ENCODE measurements around the gene SCTR.
"Not testable (repeated sequence)": the region's sequence is repeated elsewhere in the genome, so short reads cannot be mapped to it uniquely, and the experiment has no call there.

The SCTR gene

GRCh38 chr2:119415630-119416029 lies 108.7 kb downstream of the SCTR start:
- no peak for DNase-seq (ENCODE audit: low read depth, low spot score)

DNA sequence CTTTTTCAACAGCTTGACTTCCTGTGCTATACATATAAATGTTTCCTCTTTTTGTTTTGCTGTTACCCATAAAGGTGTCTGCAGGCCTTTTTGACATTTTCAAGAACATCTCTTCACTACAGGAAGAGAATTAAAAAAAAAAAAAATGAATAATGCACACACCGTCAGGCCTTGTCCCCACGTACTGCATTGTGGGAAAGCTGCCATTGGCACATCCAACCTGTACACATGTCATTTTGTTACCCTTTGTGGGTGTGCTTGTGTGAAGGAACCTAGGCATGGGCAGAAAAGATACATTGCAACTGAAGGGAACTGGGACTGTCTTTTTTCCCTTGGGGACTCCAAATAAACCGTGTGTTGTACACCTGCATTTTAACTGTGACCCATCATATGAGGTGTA lies 109.4 kb downstream of the SCTR start:
- no peak for DNase-seq (ENCODE audit: low read depth, low spot score)

- DNase-seq (ENCODE audit: low read depth, low spot score): no peak
These were observed 114.8 kb downstream of the SCTR start for GRCh38 chr2:119409506-119409905.

DNA sequence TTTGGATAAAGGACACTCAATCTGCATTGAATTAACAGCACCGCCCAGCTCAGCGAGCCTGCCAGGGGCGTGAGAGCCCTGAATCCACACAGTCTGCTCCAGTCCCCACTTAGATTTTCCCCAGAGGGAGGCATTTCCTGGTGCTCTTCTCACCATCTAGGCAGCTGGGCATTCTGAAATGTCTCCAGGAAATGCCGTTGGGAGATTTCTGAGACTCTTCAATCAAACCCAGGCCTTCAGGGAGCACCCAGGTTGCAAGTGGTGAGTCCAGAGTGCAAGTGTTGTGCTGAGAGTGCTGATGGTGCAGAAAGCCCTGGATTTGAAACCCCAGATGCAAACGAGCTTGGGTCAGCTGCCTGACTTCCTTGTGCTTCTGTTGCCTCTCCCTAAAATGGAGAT lies 116.1 kb downstream of the SCTR start:
- DNase-seq (ENCODE audit: low read depth, low spot score): no peak

- DNase-seq (ENCODE audit: low read depth, low spot score): no peak
These were observed 116.7 kb downstream of the SCTR start for GRCh38 chr2:119407430-119408220.

GRCh38 chr2:119405151-119405550 lies 119.1 kb downstream of the SCTR start:
- no peak for DNase-seq (ENCODE audit: low read depth, low spot score)

- not testable (repeated sequence) for DNase-seq (ENCODE audit: low read depth, low spot score)
These were observed 120.7 kb downstream of the SCTR start for GRCh38 chr2:119403618-119404017.

- no peak for DNase-seq (ENCODE audit: low read depth, low spot score)
These were observed 121.4 kb downstream of the SCTR start for GRCh38 chr2:119402645-119403560.

DNA sequence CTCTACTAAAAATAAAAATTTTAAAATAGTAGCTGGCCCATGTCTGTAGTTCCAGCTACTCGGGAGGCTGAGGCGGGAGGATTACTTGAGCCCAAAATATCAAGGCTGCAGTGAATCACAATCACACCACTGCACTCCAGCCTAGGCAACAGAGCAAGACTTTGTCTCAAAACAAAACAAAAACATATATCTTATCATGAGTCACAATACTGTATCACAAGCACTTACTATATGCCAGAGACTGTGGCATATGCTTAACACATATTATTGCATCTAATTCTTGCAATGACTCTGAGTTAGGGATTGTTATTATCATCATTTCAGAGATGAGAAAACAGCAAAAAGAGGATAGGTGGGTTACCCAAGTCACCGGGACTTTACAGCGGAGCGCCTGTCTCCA lies 122.2 kb downstream of the SCTR start:
- DNase-seq (ENCODE audit: low read depth, low spot score): no peak

DNA sequence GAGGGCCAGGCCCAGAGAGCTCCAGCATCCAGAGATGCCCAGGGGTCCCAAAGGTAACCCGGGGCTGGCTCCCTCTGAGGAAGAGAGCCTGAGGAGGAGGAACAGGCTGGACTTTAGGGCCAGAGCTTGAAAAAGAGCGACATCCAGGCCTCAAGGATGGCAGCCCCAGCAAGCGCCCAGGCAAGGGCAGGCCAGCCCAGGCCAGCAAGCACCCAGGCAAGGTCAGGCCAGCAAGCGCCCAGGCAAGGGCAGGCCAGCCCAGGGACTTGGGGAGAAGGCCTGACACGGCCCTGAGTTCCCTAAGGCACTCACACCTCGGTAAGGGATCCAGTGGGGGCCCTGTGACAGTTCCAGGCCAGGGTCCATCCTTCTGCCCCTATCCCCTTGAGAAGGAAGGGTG lies 127.1 kb downstream of the SCTR start:
- DNase-seq (ENCODE audit: low read depth, low spot score): no peak

GRCh38 chr2:119393971-119394748 lies 130.1 kb downstream of the SCTR start:
- DNase-seq (ENCODE audit: low read depth, low spot score): no peak

Measured in activated CD4-positive, CD25-positive, alpha-beta regulatory T cell treated with anti-CD3 and anti-CD28 coated beads, Interleukin-2, amount 50 U/mL, for 16 hours (primary cell).